Activated effector memory CD4-positive, alpha-beta T cell treated with anti-CD3 and anti-CD28 coated beads, Interleukin-2, amount 50 U/mL, for 16 hours (primary cell): ENCODE measurements around the gene ALB.

Experiments
- DNase-seq: peaks from one replicate; pipeline ENCODE4 v3.0.0-alpha.2; 2020

Gene ALB

GRCh38 chr4:73409012-73409862 lies 5.2 kb downstream of the ALB start:
- no peak for DNase-seq

- DNase-seq: no peak
These were observed 6.0 kb downstream of the ALB start for GRCh38 chr4:73409978-73410548.

- DNase-seq: no peak
These were observed 7.0 kb downstream of the ALB start for GRCh38 chr4:73410916-73411730.

- no peak for DNase-seq
These were observed 7.8 kb downstream of the ALB start for GRCh38 chr4:73411731-73412414.

- no peak for DNase-seq
These were observed 9.2 kb downstream of the ALB start for GRCh38 chr4:73413294-73413755.

GRCh38 chr4:73414936-73415271 lies 10.8 kb downstream of the ALB start:
- DNase-seq: no peak

GRCh38 chr4:73415807-73416238 lies 11.7 kb downstream of the ALB start:
- DNase-seq: no peak

GRCh38 chr4:73416423-73417087 lies 12.5 kb downstream of the ALB start:
- DNase-seq: no peak

- no peak for DNase-seq
These were observed 13.3 kb downstream of the ALB start for GRCh38 chr4:73417342-73417741.

- no peak for DNase-seq
These were observed 13.9 kb downstream of the ALB start for GRCh38 chr4:73417973-73418372.

GRCh38 chr4:73418677-73419076 lies 14.6 kb downstream of the ALB start:
- DNase-seq: no peak

GRCh38 chr4:73419106-73420038 lies 15.3 kb downstream of the ALB start:
- no peak for DNase-seq

GRCh38 chr4:73420615-73421014 lies 16.5 kb downstream of the ALB start:
- DNase-seq: no peak

- DNase-seq: no peak
These were observed 17.8 kb downstream of the ALB start for GRCh38 chr4:73421708-73422457.

- no peak for DNase-seq
These were observed 18.3 kb downstream of the ALB start for GRCh38 chr4:73422458-73422752.

- DNase-seq: no peak
These were observed 19.1 kb downstream of the ALB start for GRCh38 chr4:73423184-73423583.

- DNase-seq: no peak
These were observed 22.6 kb downstream of the ALB start for GRCh38 chr4:73426666-73427065.

- no peak for DNase-seq
These were observed 25.0 kb downstream of the ALB start for GRCh38 chr4:73429118-73429517.

GRCh38 chr4:73429826-73430587 lies 25.9 kb downstream of the ALB start:
- DNase-seq: no peak

- no peak for DNase-seq
These were observed 27.7 kb downstream of the ALB start for GRCh38 chr4:73431813-73432168.
